SK-N-SH treated with all-trans-retinoic acid at 6 μM for 48 hours (cell line): ENCODE data around the gene CHRM2.

ENCODE experiments used
- ATAC-seq: fragments of 200-7000 bp; cut with Tn5 transposase; 3 replicates; pipeline ENCODE4 v1.9.1; 2020; ENCODE audit warnings: mild to moderate bottlenecking, moderate library complexity
- ARNTL ChIP-seq: fragments of 450-650 bp; formaldehyde crosslinking; IDR thresholded peaks from 2 replicates; pipeline ENCODE4 v1.5.0; 2020; ENCODE audit warnings: low read depth, mild to moderate bottlenecking, moderate library complexity, borderline replicate concordance
- BACH2 ChIP-seq: fragments of 250-450 bp; sonication (Bioruptor Pico); IDR thresholded peaks from 2 replicates; pipeline ENCODE4 v1.9.0; 2021; ENCODE audit warnings: mild to moderate bottlenecking, borderline replicate concordance
- ESRRG ChIP-seq: fragments of 250-450 bp; sonication (Bioruptor Pico); IDR thresholded peaks from 2 replicates; pipeline ENCODE4 v1.6.1; 2021; ENCODE audit warnings: mild to moderate bottlenecking
- GLIS3 ChIP-seq: fragments of 250-450 bp; sonication (Bioruptor Pico); IDR thresholded peaks from 2 replicates; pipeline ENCODE4 v1.5.0; 2020; ENCODE audit warnings: mild to moderate bottlenecking, moderate library complexity
- ISL1 ChIP-seq: fragments of 250-450 bp; sonication (Bioruptor Pico); IDR thresholded peaks from 2 replicates; pipeline ENCODE4 v2.1.2; 2022; ENCODE audit warnings: mild to moderate bottlenecking, moderate library complexity
- OSR1 ChIP-seq: fragments of 250-450 bp; sonication (Bioruptor Pico); IDR thresholded peaks from 2 replicates; pipeline ENCODE4 v1.8.0; 2022; ENCODE audit warnings: moderate library complexity, mild to moderate bottlenecking, inconsistent platforms
- PPARA ChIP-seq: fragments of 250-450 bp; sonication (Bioruptor Pico); IDR thresholded peaks from 2 replicates; pipeline ENCODE4 v1.5.0; 2020; ENCODE audit warnings: mild to moderate bottlenecking, borderline replicate concordance
- RARB ChIP-seq: fragments of 250-450 bp; sonication (Bioruptor Pico); IDR thresholded peaks from 2 replicates; pipeline ENCODE4 v1.8.0; 2021; ENCODE audit warnings: mild to moderate bottlenecking, moderate library complexity
- SNAI2 ChIP-seq: fragments of 250-450 bp; sonication (Bioruptor Pico); IDR thresholded peaks from 2 replicates; pipeline ENCODE4 v1.5.0; 2020; ENCODE audit warnings: mild to moderate bottlenecking, moderate library complexity
- TCF4 ChIP-seq: fragments of 250-450 bp; sonication (Bioruptor Pico); IDR thresholded peaks from 2 replicates; pipeline ENCODE4 v1.8.0; 2021; ENCODE audit warnings: mild to moderate bottlenecking, moderate library complexity, borderline replicate concordance
- TOX ChIP-seq: fragments of 250-450 bp; sonication (Bioruptor Pico); IDR thresholded peaks from 2 replicates; pipeline ENCODE4 v1.8.0; 2021; ENCODE audit warnings: mild to moderate bottlenecking, moderate library complexity, borderline replicate concordance
- ZC3H10 ChIP-seq: fragments of 250-450 bp; sonication (Bioruptor Pico); IDR thresholded peaks from 2 replicates; pipeline ENCODE4 v1.5.1; 2021; ENCODE audit warnings: mild to moderate bottlenecking, moderate library complexity
- ZFP3 ChIP-seq: fragments of 250-450 bp; sonication (Bioruptor Pico); IDR thresholded peaks from 2 replicates; pipeline ENCODE4 v1.5.0; 2020; ENCODE audit warnings: mild to moderate bottlenecking, moderate library complexity
- ZFP30 ChIP-seq: fragments of 450-650 bp; formaldehyde crosslinking; IDR thresholded peaks from 2 replicates; pipeline ENCODE4 v1.5.0; 2022; ENCODE audit warnings: mild to moderate bottlenecking, moderate library complexity
- ZNF565 ChIP-seq: fragments of 450-650 bp; formaldehyde crosslinking; conservative IDR thresholded peaks from 2 replicates; pipeline ENCODE4 v1.5.0; 2020; ENCODE audit warnings: low read depth, mild to moderate bottlenecking, moderate library complexity
- ZNF70 ChIP-seq: fragments of 450-650 bp; formaldehyde crosslinking; IDR thresholded peaks from 2 replicates; pipeline ENCODE4 v1.5.0; 2020; ENCODE audit warnings: mild to moderate bottlenecking, moderate library complexity
- ZNF8 ChIP-seq: fragments of 450-650 bp; formaldehyde crosslinking; IDR thresholded peaks from 2 replicates; pipeline ENCODE4 v1.5.0; 2020; ENCODE audit warnings: mild to moderate bottlenecking, moderate library complexity
- TF ChIP-seq, protein P1 (sequence below): fragments of 250-450 bp; sonication (Bioruptor Pico); IDR thresholded peaks from 2 replicates; pipeline ENCODE4 v1.5.1; 2021; ENCODE audit warnings: mild to moderate bottlenecking, moderate library complexity
- TF ChIP-seq, protein P2 (sequence below): fragments of 250-450 bp; sonication (Bioruptor Pico); IDR thresholded peaks from 2 replicates; pipeline ENCODE4 v1.8.0; 2021; ENCODE audit warnings: low read depth, mild to moderate bottlenecking, moderate library complexity, borderline replicate concordance
- TF ChIP-seq, protein P3 (sequence below): fragments of 250-450 bp; sonication (Bioruptor Pico); IDR thresholded peaks from 2 replicates; pipeline ENCODE4 v1.8.0; 2020; ENCODE audit warnings: mild to moderate bottlenecking, moderate library complexity, borderline replicate concordance
- TF ChIP-seq, protein P4 (sequence below): fragments of 250-450 bp; sonication (Bioruptor Pico); IDR thresholded peaks from 2 replicates; pipeline ENCODE4 v1.5.0; 2020; ENCODE audit warnings: mild to moderate bottlenecking, moderate library complexity
- TF ChIP-seq, protein P5 (sequence below): fragments of 250-450 bp; sonication (Bioruptor Pico); IDR thresholded peaks from 2 replicates; pipeline ENCODE4 v1.5.1; 2020; ENCODE audit warnings: low read depth, mild to moderate bottlenecking, moderate library complexity

CHRM2 gene

DNA sequence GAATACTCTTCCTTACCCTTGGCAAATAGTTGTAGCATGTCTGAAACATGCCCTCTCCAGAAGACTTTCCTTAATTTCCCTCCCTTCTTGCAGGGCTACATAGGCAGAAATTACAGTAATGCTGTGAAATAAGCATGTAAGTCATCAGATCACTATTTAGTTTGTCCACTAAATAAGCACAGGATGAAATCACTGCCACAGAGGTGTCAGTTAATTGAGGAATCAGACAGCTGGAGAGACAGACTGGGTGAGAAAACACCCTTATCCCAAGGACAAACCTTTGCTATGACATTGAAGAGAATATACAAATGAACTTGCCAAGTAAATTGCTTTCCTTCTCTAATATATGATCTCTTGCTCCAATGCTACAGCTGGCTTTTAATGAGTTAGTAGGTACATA lies 129.3 kb downstream of the CHRM2 start:
- TF ChIP-seq TCF4 (CRISPR knock-in tag) (no peak), ZNF70 (CRISPR knock-in tag) (no peak), TOX (CRISPR knock-in tag) (no peak), ZFP3 (CRISPR knock-in tag) (no peak), OSR1 (CRISPR knock-in tag) (no peak), ZNF8 (CRISPR knock-in tag) (no peak), GLIS3 (CRISPR knock-in tag) (no peak), SNAI2 (CRISPR knock-in tag) (no peak), ZNF565 (CRISPR knock-in tag) (no peak), ESRRG (no peak), ISL1 (CRISPR knock-in tag) (no peak), ZFP30 (CRISPR knock-in tag) (no peak), BACH2 (no peak), ARNTL (CRISPR knock-in tag) (no peak)
- TF ChIP-seq, protein P1, sequence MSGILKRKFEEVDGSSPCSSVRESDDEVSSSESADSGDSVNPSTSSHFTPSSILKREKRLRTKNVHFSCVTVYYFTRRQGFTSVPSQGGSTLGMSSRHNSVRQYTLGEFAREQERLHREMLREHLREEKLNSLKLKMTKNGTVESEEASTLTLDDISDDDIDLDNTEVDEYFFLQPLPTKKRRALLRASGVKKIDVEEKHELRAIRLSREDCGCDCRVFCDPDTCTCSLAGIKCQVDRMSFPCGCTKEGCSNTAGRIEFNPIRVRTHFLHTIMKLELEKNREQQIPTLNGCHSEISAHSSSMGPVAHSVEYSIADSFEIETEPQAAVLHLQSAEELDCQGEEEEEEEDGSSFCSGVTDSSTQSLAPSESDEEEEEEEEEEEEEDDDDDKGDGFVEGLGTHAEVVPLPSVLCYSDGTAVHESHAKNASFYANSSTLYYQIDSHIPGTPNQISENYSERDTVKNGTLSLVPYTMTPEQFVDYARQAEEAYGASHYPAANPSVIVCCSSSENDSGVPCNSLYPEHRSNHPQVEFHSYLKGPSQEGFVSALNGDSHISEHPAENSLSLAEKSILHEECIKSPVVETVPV (CRISPR knock-in tag), result no peak
- TF ChIP-seq, protein P2, sequence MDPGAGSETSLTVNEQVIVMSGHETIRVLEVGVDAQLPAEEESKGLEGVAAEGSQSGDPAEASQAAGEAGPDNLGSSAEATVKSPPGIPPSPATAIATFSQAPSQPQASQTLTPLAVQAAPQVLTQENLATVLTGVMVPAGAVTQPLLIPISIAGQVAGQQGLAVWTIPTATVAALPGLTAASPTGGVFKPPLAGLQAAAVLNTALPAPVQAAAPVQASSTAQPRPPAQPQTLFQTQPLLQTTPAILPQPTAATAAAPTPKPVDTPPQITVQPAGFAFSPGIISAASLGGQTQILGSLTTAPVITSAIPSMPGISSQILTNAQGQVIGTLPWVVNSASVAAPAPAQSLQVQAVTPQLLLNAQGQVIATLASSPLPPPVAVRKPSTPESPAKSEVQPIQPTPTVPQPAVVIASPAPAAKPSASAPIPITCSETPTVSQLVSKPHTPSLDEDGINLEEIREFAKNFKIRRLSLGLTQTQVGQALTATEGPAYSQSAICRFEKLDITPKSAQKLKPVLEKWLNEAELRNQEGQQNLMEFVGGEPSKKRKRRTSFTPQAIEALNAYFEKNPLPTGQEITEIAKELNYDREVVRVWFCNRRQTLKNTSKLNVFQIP (CRISPR knock-in tag), result no peak
- TF ChIP-seq, protein P3, sequence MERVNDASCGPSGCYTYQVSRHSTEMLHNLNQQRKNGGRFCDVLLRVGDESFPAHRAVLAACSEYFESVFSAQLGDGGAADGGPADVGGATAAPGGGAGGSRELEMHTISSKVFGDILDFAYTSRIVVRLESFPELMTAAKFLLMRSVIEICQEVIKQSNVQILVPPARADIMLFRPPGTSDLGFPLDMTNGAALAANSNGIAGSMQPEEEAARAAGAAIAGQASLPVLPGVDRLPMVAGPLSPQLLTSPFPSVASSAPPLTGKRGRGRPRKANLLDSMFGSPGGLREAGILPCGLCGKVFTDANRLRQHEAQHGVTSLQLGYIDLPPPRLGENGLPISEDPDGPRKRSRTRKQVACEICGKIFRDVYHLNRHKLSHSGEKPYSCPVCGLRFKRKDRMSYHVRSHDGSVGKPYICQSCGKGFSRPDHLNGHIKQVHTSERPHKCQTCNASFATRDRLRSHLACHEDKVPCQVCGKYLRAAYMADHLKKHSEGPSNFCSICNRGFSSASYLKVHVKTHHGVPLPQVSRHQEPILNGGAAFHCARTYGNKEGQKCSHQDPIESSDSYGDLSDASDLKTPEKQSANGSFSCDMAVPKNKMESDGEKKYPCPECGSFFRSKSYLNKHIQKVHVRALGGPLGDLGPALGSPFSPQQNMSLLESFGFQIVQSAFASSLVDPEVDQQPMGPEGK (CRISPR knock-in tag), result no peak
- TF ChIP-seq, all 23 proteins: peak for 0
- no peak for ATAC-seq

DNA sequence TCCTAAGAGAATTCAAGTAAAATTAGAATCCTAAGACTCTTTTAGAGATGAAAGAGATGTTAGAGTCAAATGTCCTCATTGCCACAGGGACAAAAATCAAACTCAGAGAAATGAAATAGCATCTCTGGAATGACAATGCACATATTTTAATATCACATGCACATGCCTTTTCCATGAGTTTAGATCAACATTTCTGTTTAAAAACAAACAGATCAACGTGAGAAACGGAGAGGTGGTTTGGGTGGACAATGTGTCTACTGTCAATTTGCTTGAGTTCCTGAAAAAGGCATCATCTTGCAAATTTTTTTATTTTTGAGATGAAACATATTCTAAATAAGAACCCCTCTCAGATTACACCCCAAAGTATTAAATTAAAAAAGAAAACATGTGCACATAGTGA lies 130.0 kb downstream of the CHRM2 start:
- ATAC-seq, result no peak
- TF ChIP-seq, protein P4, sequence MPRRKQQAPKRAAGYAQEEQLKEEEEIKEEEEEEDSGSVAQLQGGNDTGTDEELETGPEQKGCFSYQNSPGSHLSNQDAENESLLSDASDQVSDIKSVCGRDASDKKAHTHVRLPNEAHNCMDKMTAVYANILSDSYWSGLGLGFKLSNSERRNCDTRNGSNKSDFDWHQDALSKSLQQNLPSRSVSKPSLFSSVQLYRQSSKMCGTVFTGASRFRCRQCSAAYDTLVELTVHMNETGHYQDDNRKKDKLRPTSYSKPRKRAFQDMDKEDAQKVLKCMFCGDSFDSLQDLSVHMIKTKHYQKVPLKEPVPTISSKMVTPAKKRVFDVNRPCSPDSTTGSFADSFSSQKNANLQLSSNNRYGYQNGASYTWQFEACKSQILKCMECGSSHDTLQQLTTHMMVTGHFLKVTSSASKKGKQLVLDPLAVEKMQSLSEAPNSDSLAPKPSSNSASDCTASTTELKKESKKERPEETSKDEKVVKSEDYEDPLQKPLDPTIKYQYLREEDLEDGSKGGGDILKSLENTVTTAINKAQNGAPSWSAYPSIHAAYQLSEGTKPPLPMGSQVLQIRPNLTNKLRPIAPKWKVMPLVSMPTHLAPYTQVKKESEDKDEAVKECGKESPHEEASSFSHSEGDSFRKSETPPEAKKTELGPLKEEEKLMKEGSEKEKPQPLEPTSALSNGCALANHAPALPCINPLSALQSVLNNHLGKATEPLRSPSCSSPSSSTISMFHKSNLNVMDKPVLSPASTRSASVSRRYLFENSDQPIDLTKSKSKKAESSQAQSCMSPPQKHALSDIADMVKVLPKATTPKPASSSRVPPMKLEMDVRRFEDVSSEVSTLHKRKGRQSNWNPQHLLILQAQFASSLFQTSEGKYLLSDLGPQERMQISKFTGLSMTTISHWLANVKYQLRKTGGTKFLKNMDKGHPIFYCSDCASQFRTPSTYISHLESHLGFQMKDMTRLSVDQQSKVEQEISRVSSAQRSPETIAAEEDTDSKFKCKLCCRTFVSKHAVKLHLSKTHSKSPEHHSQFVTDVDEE, result no peak
- TF ChIP-seq TOX (CRISPR knock-in tag) (no peak), ZFP30 (CRISPR knock-in tag) (no peak), ZNF70 (CRISPR knock-in tag) (no peak), BACH2 (no peak), ZC3H10 (CRISPR knock-in tag) (no peak), PPARA (CRISPR knock-in tag) (no peak), ARNTL (CRISPR knock-in tag) (no peak), ESRRG (no peak), TCF4 (CRISPR knock-in tag) (no peak), SNAI2 (CRISPR knock-in tag) (no peak), RARB (CRISPR knock-in tag) (no peak), ZFP3 (CRISPR knock-in tag) (no peak)
- TF ChIP-seq, protein P5, sequence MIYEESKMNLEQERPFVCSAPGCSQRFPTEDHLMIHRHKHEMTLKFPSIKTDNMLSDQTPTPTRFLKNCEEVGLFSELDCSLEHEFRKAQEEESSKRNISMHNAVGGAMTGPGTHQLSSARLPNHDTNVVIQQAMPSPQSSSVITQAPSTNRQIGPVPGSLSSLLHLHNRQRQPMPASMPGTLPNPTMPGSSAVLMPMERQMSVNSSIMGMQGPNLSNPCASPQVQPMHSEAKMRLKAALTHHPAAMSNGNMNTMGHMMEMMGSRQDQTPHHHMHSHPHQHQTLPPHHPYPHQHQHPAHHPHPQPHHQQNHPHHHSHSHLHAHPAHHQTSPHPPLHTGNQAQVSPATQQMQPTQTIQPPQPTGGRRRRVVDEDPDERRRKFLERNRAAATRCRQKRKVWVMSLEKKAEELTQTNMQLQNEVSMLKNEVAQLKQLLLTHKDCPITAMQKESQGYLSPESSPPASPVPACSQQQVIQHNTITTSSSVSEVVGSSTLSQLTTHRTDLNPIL (CRISPR knock-in tag), result no peak
- TF ChIP-seq, protein P3 (CRISPR knock-in tag), result no peak
- TF ChIP-seq, protein P2 (CRISPR knock-in tag), result no peak
- TF ChIP-seq, all 23 proteins: peak for 0
